ENCODE measurements around the gene USP17L22.
"Not testable (repeated sequence)": the region's sequence is repeated elsewhere in the genome, so short reads cannot be mapped to it uniquely, and the experiment has no call there.

DNA sequence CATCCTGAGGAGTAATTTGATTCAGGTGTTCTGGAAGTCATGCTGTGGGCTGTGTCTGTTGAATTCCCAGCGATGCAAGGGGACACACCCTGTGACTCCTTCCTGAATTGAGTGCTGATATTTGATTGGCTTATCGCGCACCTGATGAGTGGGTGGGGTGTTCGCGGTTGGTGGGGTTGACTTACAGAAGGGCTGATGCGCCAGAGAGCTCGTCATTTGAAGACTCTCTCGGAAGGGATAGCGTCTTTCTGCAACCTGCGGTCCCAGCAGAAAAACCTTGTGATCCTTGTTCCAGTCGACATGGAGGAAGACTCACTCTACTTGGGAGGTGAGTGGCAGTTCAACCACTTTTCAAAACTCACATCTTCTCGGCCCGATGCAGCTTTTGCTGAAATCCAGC, 4.8 kb upstream of the USP17L22 start, which contains the start of gene USP17L21:
- TF ChIP-seq, protein P1, sequence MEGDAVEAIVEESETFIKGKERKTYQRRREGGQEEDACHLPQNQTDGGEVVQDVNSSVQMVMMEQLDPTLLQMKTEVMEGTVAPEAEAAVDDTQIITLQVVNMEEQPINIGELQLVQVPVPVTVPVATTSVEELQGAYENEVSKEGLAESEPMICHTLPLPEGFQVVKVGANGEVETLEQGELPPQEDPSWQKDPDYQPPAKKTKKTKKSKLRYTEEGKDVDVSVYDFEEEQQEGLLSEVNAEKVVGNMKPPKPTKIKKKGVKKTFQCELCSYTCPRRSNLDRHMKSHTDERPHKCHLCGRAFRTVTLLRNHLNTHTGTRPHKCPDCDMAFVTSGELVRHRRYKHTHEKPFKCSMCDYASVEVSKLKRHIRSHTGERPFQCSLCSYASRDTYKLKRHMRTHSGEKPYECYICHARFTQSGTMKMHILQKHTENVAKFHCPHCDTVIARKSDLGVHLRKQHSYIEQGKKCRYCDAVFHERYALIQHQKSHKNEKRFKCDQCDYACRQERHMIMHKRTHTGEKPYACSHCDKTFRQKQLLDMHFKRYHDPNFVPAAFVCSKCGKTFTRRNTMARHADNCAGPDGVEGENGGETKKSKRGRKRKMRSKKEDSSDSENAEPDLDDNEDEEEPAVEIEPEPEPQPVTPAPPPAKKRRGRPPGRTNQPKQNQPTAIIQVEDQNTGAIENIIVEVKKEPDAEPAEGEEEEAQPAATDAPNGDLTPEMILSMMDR (IDR thresholded peaks at IDR 0.05): not testable (repeated sequence)
- not testable (repeated sequence) for TF ChIP-seq POLR2AphosphoS5 (IDR thresholded peaks at IDR 0.05)
